ENCODE measurements around the gene TIMP4. TPM values are rescaled to one million over a fixed set of nuclear protein-coding genes. Genes with fewer than 3 reads are reported as not detected.

TIMP4 gene
- total RNA-seq, 2 donors from 2014 or later = 29.1 to 31.1 TPM

DNA sequence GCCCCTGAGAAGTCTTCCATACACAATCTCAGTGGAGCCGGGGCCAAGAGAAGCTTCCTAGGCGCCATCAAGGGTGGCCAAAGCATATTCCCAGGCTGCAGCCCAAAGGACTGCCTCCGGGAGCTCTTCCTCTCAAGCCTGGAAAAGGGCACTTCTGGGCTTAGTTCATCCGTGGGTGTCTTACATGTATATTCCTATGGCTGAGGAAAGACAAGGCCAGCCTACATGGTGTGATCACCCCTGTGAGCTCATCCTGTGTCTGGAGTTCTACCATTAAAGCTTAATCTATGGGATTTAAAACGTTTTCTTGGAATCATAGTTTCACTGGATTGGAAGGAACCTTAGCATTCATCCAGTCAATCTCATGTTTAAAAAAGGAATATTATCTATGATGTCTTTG, 21.9 kb upstream of the TIMP4 start:
- Histone ChIP-seq H3K4me3 (no peak overlapping the region), H3K36me3 (no peaks in the 10 kb centered on the region), H3K4me1 (peaks cover 0 to 23% of the 10 kb centered on the region in 2 donors), H3K27me3 (no peaks in the 10 kb centered on the region), H3K9me3 (no peaks in the 10 kb centered on the region), H3K27ac (no peak overlapping the region)
- TF ChIP-seq, protein P1, sequence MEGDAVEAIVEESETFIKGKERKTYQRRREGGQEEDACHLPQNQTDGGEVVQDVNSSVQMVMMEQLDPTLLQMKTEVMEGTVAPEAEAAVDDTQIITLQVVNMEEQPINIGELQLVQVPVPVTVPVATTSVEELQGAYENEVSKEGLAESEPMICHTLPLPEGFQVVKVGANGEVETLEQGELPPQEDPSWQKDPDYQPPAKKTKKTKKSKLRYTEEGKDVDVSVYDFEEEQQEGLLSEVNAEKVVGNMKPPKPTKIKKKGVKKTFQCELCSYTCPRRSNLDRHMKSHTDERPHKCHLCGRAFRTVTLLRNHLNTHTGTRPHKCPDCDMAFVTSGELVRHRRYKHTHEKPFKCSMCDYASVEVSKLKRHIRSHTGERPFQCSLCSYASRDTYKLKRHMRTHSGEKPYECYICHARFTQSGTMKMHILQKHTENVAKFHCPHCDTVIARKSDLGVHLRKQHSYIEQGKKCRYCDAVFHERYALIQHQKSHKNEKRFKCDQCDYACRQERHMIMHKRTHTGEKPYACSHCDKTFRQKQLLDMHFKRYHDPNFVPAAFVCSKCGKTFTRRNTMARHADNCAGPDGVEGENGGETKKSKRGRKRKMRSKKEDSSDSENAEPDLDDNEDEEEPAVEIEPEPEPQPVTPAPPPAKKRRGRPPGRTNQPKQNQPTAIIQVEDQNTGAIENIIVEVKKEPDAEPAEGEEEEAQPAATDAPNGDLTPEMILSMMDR (IDR thresholded peaks at IDR 0.05) = no peak
- no peak for DNase-seq (ENCODE audit: low spot score)

DNA sequence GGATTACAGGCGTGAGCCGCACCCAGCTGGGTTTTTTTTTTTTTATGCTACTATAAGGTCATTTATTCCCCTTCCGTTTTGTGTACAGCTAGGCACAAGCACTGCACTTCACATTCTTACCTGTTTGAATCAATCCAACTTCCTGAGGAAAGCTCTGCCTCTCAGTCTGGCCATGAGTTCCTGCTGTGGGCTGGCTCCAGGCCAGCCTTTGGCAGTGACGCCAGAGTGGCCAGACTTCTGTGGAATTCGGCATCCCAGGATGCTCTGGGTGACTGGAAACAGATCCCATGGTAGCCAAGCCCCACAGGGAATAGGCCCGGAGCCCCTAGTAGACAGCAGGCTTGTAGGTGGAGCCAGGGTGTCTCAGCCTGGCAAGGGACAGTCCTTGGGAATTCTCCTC, 21.5 kb upstream of the TIMP4 start:
- peak; percentile 60 for DNase-seq (ENCODE audit: low spot score)
- Histone ChIP-seq H3K27me3 (no peaks in the 10 kb centered on the region), H3K27ac (no peak overlapping the region), H3K4me1 (peaks cover 0 to 27% of the 10 kb centered on the region in 2 donors), H3K4me3 (no peak overlapping the region), H3K36me3 (no peaks in the 10 kb centered on the region), H3K9me3 (no peaks in the 10 kb centered on the region)
- TF ChIP-seq, protein P1 (IDR thresholded peaks at IDR 0.05) = no peak

DNA sequence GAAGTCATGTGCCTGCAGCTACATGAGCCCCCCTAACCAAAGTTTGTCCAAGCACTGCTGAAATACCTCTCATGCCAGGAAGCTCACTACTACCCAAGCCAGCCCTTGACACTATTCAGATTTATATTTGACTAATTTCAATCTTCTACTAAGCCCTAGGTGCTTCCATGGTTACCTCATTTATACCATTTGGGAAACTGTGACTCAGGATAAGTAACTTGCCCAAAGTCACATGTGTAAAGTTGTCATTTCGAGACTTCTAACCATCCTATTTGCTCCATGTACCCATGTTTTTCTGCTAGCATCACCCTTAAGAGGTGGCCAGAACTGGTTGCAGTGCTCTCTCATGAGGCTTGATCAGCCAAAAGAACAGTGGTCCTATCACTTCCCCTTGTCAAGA, 20.7 kb upstream of the TIMP4 start:
- TF ChIP-seq, protein P1 (IDR thresholded peaks at IDR 0.05) = no peak
- Histone ChIP-seq H3K27me3 (no peaks in the 10 kb centered on the region), H3K4me1 (peaks cover 0 to 28% of the 10 kb centered on the region in 2 donors), H3K27ac (no peak overlapping the region), H3K36me3 (no peaks in the 10 kb centered on the region), H3K4me3 (no peak overlapping the region), H3K9me3 (no peaks in the 10 kb centered on the region)
- DNase-seq (ENCODE audit: low spot score) = peak; percentile 16

DNA sequence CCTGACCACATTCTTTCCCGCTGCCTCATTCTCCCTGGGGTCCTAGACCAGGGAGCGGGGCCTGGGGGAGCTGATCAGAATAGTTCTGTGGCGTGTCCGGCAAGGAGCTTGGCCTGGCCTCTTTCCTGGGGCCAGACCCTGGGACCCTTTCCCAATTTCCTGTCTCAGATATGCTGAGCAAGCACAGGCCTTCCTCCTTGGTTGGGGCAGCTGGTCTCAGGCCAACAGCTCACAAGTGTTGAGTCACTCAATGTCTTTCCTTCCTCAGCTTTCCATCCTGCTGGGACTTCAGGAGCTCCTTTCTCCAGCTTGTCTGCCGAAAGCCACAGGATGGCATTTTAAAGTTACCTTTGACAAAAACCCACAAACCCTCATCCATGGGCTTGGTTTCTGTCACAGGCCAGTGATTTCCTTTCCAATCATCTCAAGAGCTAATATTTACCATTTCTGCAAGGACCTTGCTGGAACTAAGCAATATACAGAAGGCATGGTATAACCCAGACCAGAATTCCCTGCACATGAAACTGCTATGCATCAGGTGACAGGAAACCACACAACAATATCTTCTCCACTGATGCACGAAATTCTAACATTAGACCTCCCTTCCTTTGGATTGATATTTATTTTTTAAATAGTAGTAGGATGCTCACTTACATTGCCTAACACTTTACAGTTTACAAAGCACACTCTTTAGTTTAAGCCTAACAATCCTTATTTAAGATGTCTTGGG, 19.5 kb upstream of the TIMP4 start:
- H3K9me3 ChIP-seq = no peaks in the 10 kb centered on the region
- DNase-seq (ENCODE audit: low spot score) = peak; percentile 73
- H3K4me1 ChIP-seq = peaks cover 0 to 28% of the 10 kb centered on the region in 2 donors
- no peak overlapping the region for H3K4me3 ChIP-seq
- H3K27ac ChIP-seq = peak overlapping the region; percentile 49 to 55
- H3K36me3 ChIP-seq = no peaks in the 10 kb centered on the region
- TF ChIP-seq, protein P1 (IDR thresholded peaks at IDR 0.05) = no peak
- H3K27me3 ChIP-seq = no peaks in the 10 kb centered on the region

DNA sequence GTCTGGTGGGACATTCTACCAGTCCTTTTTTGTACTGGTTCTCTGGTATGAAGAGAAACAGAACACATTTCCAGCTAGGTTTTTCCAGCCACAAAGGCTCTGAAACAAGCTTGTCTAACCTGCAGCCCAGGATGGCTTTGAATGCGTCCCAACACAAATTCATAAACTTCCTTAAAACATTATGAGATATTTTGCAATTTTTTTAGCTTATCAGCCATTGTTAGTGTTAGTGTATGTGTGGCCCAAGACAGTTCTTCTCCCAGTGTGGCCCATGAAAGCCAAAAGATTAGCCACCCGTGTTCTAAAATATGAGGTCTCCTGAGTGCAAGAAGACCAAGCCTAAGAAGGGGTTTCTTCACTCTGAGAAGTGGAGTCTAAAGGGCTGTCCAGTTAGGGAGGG, 18.4 kb upstream of the TIMP4 start:
- no peak overlapping the region for H3K4me3 ChIP-seq
- no peaks in the 10 kb centered on the region for H3K36me3 ChIP-seq
- no peak for DNase-seq (ENCODE audit: low spot score)
- peaks cover 0 to 8% of the 10 kb centered on the region in 2 donors for H3K9me3 ChIP-seq
- no peaks in the 10 kb centered on the region for H3K27me3 ChIP-seq
- H3K27ac ChIP-seq = peak overlapping the region; percentile 49 to 55
- H3K4me1 ChIP-seq = peaks cover 0 to 28% of the 10 kb centered on the region in 2 donors
- TF ChIP-seq, protein P1 (IDR thresholded peaks at IDR 0.05) = no peak
